Loucy (cell line): ENCODE data around the gene STAT5B.

Experiments
- EZH2phosphoT487 ChIP-seq: fragments of 200-600 bp; IDR thresholded peaks from 2 replicates; pipeline ENCODE4 v1.6.1; 2018; ENCODE audit warnings: antibody characterized with exemption, mild to moderate bottlenecking, moderate library complexity, borderline replicate concordance
- TF ChIP-seq, protein P1 (sequence below): fragments of 200-600 bp; sonication (generic); conservative IDR thresholded peaks from 2 replicates; pipeline ENCODE4 v1.5.1; 2014; ENCODE audit warnings: mild to moderate bottlenecking, antibody characterized with exemption, low read length

DNA sequence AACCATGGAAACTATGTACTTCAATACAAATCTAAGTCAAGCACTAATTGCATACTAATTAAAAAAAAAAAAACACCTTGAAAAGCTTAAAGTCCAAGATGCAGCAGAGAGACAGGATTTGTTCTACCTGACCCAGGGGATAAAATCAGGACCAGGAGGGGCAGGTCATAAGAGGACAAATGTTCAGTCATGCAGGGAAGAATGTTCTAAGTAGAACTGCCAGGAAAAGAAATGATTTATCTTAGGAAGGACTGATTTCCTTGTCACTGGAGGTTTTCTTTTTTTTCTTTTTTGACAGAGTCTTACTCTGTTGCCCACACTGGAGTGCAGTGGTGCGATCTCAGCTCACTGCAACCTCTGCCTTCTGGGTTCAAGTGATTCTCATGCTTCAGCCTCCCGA lies 72.8 kb downstream of the STAT5B start:
- TF ChIP-seq, protein P1, sequence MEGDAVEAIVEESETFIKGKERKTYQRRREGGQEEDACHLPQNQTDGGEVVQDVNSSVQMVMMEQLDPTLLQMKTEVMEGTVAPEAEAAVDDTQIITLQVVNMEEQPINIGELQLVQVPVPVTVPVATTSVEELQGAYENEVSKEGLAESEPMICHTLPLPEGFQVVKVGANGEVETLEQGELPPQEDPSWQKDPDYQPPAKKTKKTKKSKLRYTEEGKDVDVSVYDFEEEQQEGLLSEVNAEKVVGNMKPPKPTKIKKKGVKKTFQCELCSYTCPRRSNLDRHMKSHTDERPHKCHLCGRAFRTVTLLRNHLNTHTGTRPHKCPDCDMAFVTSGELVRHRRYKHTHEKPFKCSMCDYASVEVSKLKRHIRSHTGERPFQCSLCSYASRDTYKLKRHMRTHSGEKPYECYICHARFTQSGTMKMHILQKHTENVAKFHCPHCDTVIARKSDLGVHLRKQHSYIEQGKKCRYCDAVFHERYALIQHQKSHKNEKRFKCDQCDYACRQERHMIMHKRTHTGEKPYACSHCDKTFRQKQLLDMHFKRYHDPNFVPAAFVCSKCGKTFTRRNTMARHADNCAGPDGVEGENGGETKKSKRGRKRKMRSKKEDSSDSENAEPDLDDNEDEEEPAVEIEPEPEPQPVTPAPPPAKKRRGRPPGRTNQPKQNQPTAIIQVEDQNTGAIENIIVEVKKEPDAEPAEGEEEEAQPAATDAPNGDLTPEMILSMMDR: no peak
- no peak for TF ChIP-seq EZH2phosphoT487
